ENCODE results near the gene ZNF497.
"Not testable (repeated sequence)": the region's sequence is repeated elsewhere in the genome, so short reads cannot be mapped to it uniquely, and the experiment has no call there.

Gene ZNF497

DNA sequence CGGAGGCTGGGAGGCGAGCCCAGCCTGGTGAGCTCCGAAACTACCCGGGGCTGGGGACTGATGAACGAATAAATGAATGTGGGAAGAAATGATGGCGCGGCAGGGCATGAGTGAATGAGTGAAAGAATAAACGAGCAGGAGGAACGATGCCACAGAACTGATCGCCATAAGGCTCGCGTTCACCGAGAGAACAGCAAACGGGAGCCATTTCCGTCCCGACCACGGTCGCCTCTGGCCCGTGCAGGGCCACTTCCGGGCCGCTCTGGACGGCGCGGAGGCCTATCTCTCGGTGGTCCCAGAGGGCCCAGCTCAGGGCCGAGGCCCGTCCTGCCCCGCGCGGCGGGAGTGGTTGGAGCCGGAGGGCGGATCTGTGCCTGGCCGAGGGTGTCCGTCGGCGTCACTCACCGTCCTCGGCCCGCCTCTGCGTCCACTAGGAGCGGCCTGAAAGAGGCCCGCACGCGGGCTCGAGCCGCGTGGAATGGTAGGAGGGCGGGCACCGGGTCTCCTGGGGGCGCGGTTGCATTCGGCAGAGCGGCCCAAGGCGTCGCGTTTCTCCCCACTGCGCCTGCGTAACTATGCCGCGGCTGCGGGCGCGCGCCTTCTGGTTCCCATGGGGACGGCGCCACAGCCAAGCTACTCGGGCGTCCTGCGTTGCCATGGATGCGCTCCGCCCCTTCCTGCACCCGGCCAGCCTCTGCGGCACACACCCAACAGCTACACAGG, at the start of gene ZNF497:
Gene ZNF497 (minus strand): TSS at position 480 of the 723 bp plus-strand sequence. CDS start 5,116 bp downstream, outside the sequence.
- DNase-seq = peak; percentile 90 to 95 (median 94)

DNA sequence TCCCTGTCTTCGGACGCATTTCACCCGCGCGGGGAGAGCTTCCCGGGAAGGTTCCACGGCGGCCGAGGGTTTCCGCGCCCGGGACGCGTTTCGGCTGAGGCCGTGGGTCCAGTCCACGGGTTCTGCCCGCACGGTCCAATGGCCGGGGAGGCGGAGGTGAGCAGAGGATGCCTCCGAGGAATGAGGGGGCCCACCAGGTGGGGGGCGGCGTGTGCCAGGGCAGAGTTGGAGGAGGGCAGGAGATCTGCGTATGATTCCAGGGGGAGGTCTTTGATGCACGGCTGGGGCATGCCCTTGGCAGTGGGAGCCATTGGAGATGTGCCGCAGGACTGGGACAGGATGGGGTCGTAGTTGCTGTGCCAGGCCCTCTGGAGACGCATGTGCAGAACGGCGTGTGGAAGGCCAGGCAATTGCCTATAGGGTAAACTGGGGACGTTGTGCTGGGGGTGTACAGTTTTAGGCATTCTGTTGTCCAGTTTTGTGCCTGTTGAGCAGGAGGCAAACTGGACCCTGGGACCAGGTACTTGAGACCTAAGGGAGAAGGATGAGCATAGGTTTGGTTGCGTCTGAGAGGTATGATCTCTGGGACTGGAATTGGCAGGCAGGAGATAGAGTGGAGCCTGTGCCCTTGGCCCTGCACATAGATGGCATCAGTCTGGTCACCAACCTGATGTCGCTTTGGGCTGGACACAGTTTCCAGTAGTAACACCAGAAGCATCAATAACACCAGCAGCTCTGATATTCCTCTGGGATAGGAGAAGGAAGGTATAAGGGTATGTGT, 46.6 kb upstream of the ZNF497 start:
- peak in 1 of 6 experiments; percentile 18 for DNase-seq

DNA sequence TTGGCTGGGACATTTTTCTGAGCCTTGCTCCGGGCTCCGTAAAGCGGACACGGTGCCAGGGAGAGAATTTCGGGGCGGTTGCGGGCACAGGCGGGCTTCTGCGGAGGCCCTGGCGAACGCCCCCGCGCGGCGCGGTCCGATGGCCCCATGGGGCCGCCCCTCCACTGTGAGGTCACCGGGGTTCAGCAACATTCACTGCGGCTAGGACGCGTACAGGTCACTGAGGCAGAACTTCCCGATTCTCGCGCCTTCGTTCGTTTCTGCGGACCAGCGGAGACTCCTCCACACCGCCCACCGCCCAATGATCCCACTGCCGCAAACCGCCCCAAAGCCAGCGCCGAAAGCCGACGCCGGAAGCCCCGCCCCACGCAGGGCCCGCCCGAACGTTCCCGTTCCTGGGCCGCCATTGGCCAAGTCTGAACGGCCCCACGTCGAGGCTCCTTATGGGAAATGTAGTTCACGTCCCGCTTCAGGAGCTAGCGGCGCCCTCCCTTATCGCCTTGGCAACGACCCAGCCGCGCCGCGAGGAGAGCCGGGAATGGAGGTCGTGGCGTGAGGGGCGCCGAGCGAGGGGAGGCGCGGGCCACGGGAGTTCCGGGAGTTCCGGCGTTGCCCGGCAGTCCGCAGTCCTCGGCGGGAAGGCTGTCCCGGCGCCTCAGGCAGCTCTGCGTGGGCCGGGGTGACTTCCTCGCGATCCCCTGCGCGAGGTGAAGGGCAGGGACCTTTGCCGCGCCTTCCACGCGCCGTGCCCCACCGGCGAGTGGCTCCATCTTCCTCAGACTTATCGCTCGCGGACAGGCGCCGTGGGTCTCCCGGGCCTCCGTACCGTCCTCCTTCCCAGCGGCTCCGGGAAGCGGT, 45.8 kb upstream of the ZNF497 start, which contains the start of gene ZNF584:
Gene ZNF584 (plus strand): TSS at position 498 of the 858 bp plus-strand sequence. CDS start 499 bp downstream, outside the sequence.
- DNase-seq = peak; percentile 86 to 93 (median 90)

GRCh38 chr19:58407658-58408151, 45.2 kb upstream of the ZNF497 start:
- no peak for DNase-seq

GRCh38 chr19:58406818-58407657, 44.5 kb upstream of the ZNF497 start:
- no peak for DNase-seq

GRCh38 chr19:58403920-58404478, 41.4 kb upstream of the ZNF497 start:
- not testable (repeated sequence) for DNase-seq

GRCh38 chr19:58401840-58402421, 39.4 kb upstream of the ZNF497 start:
- no peak for DNase-seq

DNA sequence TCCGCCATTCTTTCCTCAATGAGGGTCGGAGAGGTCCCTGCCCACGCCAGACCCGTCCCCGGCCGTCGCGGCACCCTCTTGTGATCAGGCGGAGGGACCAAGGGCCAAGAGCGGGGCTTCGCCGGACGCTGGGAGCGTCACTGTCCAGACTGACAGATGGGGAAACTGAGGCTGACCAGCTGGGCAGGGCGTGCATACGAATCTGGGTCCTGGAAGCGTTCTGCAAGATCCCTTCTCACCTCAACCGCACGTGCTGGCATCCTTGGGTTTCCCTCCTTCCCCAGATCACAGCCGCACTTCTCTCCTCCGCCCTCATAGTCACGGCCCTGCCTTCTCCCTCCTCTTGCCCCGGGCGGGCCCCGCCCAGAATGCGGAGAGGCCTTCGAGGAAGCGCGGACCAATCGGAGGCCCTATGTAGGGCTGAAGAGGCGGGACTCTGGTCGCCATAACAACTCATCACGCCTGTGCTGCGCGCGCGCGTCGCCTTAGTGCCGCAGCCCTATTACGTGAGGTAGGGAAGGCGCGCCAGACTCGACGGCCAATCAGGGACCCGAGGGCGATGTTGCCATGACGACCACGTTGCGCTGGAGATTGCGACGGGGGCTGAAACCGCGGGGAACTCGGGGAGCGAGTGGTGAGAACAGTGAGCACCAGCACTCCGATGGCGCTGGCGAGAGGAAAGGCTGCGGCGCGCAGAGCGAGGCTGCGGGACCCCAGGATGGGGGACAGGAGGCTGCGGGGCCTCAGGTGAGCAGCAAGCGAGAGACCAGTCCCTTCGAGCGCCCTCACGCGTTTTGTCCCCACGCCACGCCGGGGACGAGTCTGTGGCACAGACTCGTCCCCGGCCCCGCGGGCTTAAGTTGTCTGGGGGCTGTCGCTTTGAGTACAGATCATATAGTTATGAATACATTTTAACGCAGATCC, 38.6 kb upstream of the ZNF497 start:
- DNase-seq = peak; percentile 95 to 100 (median 98)

DNA sequence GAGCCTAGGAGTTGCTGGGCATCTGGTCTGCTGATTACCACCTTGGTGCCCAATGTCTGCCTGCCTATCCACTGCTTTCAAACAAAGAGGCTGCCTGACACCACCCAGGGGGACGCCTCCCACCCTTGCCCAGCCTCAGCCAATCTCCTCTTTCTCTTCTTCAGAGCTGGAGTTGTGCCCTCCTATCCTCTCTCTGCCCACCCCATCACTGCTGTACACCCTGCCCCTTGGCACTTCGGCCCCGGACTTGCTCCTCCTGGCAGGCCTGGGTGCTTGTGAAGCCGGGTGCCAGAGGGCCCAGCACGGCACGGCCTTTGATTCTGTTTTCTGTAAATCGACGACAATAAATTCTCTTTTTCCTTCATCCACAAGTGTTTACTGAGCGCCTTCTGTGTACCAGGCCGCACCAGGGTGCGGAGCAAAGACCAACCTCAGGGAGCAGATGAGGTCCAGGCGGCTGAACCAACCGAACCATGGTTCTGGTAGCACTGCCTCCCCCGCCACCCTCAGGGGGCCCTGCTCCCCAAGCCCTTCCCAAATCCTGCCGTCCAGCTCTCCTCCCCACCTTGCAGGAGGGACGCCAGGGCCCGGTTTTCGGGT, 37.9 kb upstream of the ZNF497 start:
- no peak for DNase-seq

DNA sequence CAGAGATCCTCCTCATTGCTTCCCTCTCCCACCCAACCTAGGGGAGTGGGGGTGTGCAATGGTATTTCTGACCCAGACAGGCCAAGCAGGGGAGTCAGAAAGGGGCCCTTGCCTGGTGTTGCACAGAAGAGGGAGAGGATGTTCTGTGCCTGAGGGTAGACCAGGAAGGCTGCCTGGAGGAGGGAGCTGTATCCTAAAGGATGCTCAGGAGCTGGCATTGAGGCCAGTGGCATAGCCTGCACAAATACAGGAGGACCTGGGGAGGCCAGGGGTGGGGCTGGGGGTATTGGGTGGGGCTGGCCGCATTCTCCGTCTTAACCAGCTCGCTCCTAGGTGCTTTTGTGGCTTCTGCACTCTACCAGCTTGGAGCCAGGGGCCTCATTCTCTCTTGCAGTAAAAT, 37.4 kb upstream of the ZNF497 start:
- no peak for DNase-seq

GRCh38 chr19:58398545-58398944, 36.0 kb upstream of the ZNF497 start:
- DNase-seq = no peak

DNA sequence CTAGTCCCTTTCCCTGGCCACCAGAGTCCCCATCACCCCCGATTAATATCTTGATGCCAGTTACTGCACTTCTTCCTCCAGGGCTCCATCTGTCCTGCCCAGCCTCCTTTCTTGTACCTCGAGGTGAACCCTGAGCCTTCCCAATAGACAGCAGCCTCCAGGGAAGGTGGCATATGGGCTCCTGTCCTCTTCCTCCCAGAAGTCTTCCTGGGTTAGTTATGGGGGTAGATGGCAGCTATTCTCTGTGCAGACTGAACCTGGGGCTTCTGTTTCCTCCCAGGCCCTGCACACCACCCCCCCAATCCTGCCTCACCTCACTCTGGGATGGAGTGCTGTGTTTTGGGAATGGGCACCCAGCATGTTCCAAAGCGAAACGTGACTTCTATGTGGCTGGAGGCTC, 35.5 kb upstream of the ZNF497 start:
- DNase-seq = no peak

DNA sequence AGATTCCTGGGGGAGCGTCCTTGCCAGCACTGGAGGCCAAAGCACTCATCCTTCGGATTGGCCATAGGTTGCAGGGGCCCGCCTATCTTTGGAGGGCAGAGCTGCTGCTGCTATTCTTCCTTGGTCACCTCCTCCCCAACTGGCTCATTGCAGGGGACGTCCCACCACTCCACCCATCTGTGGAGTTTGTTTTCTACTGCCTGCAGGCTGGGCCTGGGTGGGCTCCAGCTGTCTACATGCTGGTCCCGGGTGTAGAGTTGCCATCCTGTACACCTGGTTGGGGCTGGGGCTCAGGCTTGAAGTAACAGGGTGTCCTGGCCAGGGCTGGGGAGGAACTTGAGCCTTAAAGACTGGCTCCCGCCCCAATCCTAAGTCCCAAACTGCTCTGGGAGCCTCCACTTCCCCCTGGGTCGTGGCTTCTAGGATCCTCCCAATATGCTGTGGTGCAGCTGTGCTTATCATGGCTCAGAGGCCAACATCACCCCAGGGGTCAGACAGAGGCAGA, 35.0 kb upstream of the ZNF497 start:
- no peak for DNase-seq

- no peak for DNase-seq
Measured at GRCh38 chr19:58396691-58397532, 34.4 kb upstream of the ZNF497 start.

- no peak for DNase-seq
Measured at GRCh38 chr19:58395979-58396627, 33.6 kb upstream of the ZNF497 start.

- DNase-seq = no peak
Measured at GRCh38 chr19:58395220-58395978, 32.8 kb upstream of the ZNF497 start, which contains the start of gene RNF225. RNF225 (plus strand) TSS chr19:58395656; CDS start chr19:58396090, 434 bp downstream.

GRCh38 chr19:58394821-58395219, 32.3 kb upstream of the ZNF497 start:
- no peak for DNase-seq

Data from stimulated activated naive CD4-positive, alpha-beta T cell (primary cell).